WI38 (cell line): ENCODE data around the gene BAX.
"Not testable (repeated sequence)": the region's sequence is repeated elsewhere in the genome, so short reads cannot be mapped to it uniquely, and the experiment has no call there.

Experiments
- H3K4me3 ChIP-seq: 2 replicates; pipeline ENCODE4 v1.5.1; 2011; ENCODE audit warnings: low read depth, mild to moderate bottlenecking, control low read depth, low read length
- TF ChIP-seq, protein P1 (sequence below): IDR thresholded peaks from 2 replicates; pipeline ENCODE4 v1.5.1; 2012; ENCODE audit warnings: low read depth, mild to moderate bottlenecking, control low read depth, low read length

Gene BAX

GRCh38 chr19:48954595-48955307 is at the start of gene BAX:
BAX (plus strand) TSS chr19:48954875; CDS start chr19:48954929, 54 bp downstream.
- TF ChIP-seq, protein P1, sequence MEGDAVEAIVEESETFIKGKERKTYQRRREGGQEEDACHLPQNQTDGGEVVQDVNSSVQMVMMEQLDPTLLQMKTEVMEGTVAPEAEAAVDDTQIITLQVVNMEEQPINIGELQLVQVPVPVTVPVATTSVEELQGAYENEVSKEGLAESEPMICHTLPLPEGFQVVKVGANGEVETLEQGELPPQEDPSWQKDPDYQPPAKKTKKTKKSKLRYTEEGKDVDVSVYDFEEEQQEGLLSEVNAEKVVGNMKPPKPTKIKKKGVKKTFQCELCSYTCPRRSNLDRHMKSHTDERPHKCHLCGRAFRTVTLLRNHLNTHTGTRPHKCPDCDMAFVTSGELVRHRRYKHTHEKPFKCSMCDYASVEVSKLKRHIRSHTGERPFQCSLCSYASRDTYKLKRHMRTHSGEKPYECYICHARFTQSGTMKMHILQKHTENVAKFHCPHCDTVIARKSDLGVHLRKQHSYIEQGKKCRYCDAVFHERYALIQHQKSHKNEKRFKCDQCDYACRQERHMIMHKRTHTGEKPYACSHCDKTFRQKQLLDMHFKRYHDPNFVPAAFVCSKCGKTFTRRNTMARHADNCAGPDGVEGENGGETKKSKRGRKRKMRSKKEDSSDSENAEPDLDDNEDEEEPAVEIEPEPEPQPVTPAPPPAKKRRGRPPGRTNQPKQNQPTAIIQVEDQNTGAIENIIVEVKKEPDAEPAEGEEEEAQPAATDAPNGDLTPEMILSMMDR, result no peak
- H3K4me3 ChIP-seq, result peak within 1 kb of the TSS; percentile 94

DNA sequence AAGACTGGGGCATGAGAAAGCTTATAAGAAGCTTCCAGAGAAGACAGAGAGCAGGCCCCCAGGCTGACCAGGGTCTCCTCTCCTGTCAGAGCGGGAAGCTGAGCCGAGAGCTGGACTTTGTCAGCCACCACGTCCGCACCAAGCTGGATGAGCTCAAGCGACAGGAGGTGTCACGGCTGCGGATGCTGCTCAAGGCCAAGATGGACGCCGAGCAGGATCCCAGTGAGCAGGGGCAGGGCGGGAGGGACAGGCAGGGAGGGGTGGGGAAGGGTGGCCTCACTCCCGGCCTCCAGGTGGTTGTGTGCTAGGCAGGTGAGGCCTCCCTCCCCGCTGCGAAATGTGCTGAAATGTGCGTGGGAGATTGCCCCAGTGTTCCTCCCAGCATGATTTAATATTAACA is 49.0 kb upstream of the BAX start:
- no peak overlapping the region for H3K4me3 ChIP-seq
- TF ChIP-seq, protein P1, result no peak

- no peak overlapping the region for H3K4me3 ChIP-seq
- TF ChIP-seq, protein P1, result no peak
Observed at GRCh38 chr19:48906324-48906723, 48.4 kb upstream of the BAX start.

- no peak overlapping the region for H3K4me3 ChIP-seq
- TF ChIP-seq, protein P1, result no peak
Observed at GRCh38 chr19:48907671-48908070, 47.0 kb upstream of the BAX start.

DNA sequence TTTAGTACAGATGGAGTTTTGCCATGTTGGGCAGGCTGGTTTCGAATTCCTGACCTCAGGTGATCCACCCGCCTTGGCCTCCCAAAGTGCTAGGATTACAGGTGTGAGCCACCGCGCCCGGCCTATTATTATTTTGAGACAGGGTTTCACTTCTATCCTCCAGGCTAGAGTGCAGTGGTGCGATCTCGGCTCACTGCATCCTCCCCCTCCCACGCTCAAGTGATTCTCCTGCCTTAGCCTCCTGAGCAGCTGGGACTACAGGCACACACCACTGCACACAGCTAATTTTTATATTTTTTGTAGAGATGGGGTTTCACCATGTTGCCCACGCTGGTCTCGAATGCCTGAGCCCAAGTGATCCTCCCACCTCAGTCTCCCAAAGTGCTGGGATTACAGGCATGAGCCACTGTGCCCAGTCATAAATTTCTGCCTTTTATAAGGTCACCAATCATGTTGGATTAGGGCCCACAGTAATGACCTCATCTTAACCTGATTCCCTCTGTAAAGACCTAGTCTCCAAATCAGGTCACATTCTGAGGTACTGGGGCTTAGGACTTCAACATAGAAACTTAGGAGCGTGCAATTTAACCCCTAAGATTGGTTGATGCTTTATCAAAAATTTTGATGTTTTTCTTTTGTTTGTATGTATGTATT is 45.1 kb upstream of the BAX start:
- H3K4me3 ChIP-seq, result not testable (repeated sequence)

DNA sequence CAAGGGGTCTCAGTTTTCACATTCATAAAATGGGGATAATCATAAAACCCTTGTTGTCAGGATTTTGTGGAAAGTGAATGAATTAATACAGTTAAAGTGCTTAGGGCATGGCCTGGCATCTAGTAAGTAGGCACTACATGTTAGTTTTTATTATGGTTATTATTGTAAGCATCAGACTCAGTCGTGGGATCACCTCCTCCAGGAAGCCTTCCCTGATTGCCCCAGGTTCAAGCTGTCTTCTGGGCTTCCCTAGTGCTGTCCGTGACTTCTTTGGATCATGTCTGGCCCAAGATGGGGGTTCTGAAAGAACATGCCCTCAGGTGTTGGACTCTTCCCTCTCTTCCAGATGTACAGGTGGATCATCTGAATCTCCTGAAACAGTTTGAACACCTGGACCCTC is 43.9 kb upstream of the BAX start:
- TF ChIP-seq, protein P1, result no peak
- no peak overlapping the region for H3K4me3 ChIP-seq

GRCh38 chr19:48913114-48913889 is 41.4 kb upstream of the BAX start:
- no peak overlapping the region for H3K4me3 ChIP-seq
- TF ChIP-seq, protein P1, result no peak
